HepG2 (cell line): ENCODE data around the gene OSCP1. TPM values are rescaled to one million over a fixed set of nuclear protein-coding genes. Genes with fewer than 3 reads are reported as not detected.

Experiments
- ATAC-seq: fragments of 200-7000 bp; cut with Tn5 transposase; 3 replicates; pipeline ENCODE4 v1.9.1; 2020; ENCODE audit warnings: mild to moderate bottlenecking, moderate library complexity
- BruUV-seq: library from RNA; stranded (reverse); fragments of 400-500 nt; replicated peaks from 2 replicates; lab custom pipeline; 2021; lab: Mats Ljungman, UMichigan
- CTCF ChIA-PET: fragments of 300-600 bp; formaldehyde crosslinking; extraction: SDS; loops from one replicate; lab custom pipeline; 2021; ENCODE audit warnings: low total read pairs, inconsistent platforms, low intra/inter-chr PET ratio; lab: Yijun Ruan, JAX
- POLR2A ChIA-PET: fragments of 350-600 bp; sonication (Branson Sonifier 250); formaldehyde crosslinking; loops from one replicate; lab custom pipeline; 2020; ENCODE audit warnings: antibody characterized with exemption, inconsistent platforms; lab: Yijun Ruan, JAX
- DNase-seq: peaks from one replicate; pipeline ENCODE4 v3.0.0-alpha.2; 2015; ENCODE audit warnings: low spot score
- FAIRE-seq: peaks from 3 replicates; lab custom pipeline; 2011; peaks lifted over from hg19 to GRCh38; lab: Jason Lieb, UNC
- H2AFZ ChIP-seq: one replicate; pipeline ENCODE4 v1.6.1; 2011; ENCODE audit warnings: low read length, inconsistent platforms
- H3K27ac ChIP-seq: fragments of 300-600 bp; 3 replicates; pipeline ENCODE4 v1.8.0; 2011; ENCODE audit warnings: mixed run types, mild to moderate bottlenecking, mixed read lengths, low read length, inconsistent platforms; ENCODE audit not compliant: insufficient read depth; ENCODE audit errors: extremely low read length
- H3K27me3 ChIP-seq, 2 experiments: fragments of 200-600 bp in 1 of 2; 2 replicates in 1 of 2; 3 replicates in 1 of 2; pipeline versions ENCODE4 v1.6.0 to v1.8.0; 2011; ENCODE audit warnings: low read length in 2 of 2, mild to moderate bottlenecking in 2 of 2, moderate library complexity in 2 of 2, inconsistent platforms in 1 of 2; ENCODE audit not compliant: insufficient read depth in 2 of 2, control insufficient read depth in 1 of 2
- H3K36me3 ChIP-seq, 2 experiments: fragments of 200-600 bp in 1 of 2; replicated peaks in 1 of 2; 2 replicates in 1 of 2; 3 replicates in 1 of 2; pipeline versions ENCODE4 v1.5.1 to v1.8.0; 2011; ENCODE audit warnings: low read length in 2 of 2, inconsistent platforms in 1 of 2; ENCODE audit not compliant: insufficient read depth in 2 of 2, control insufficient read depth in 1 of 2
- H3K4me1 ChIP-seq: 2 replicates; pipeline ENCODE4 v1.5.1; 2012; ENCODE audit warnings: low read length, inconsistent platforms; ENCODE audit not compliant: insufficient read depth
- H3K4me2 ChIP-seq: 2 replicates; pipeline ENCODE4 v1.6.0; 2011; ENCODE audit warnings: low read depth, low read length, inconsistent platforms
- H3K4me3 ChIP-seq, 3 experiments: fragments of 200-600 bp in 1 of 3; sonication (generic), shearing (Covaris generic) in 1 of 3; replicated peaks in 1 of 3; 2 replicates each; pipeline ENCODE4 v1.5.1; 2011 to 2016; ENCODE audit warnings: low read length in 3 of 3, inconsistent platforms in 2 of 3, low read depth in 2 of 3, mild to moderate bottlenecking in 2 of 3, control low read depth in 1 of 3, mixed read lengths in 1 of 3; ENCODE audit not compliant: insufficient read depth in 1 of 3
- H3K79me2 ChIP-seq: one replicate; pipeline ENCODE4 v1.6.1; 2011; ENCODE audit warnings: low read length, inconsistent platforms; ENCODE audit not compliant: insufficient read depth
- H3K9ac ChIP-seq: 2 replicates; pipeline ENCODE4 v1.6.0; 2011; ENCODE audit warnings: mild to moderate bottlenecking, low read depth, low read length, inconsistent platforms; ENCODE audit not compliant: insufficient read depth
- H3K9me3 ChIP-seq: 2 replicates; pipeline ENCODE4 v1.5.1; 2012; ENCODE audit warnings: mild to moderate bottlenecking, low read length
- H4K20me1 ChIP-seq: 2 replicates; pipeline ENCODE4 v1.6.0; 2011; ENCODE audit warnings: inconsistent platforms, mild to moderate bottlenecking, low read length, moderate library complexity; ENCODE audit not compliant: insufficient read depth
- BCLAF1 ChIP-seq: fragments of 450-650 bp; IDR thresholded peaks from 2 replicates; pipeline ENCODE4 v1.6.1; 2017; ENCODE audit warnings: mild to moderate bottlenecking
- EHMT2 ChIP-seq: fragments of 200-600 bp; sonication (generic); IDR thresholded peaks from 2 replicates; pipeline ENCODE4 v1.7.0; 2017; ENCODE audit warnings: antibody characterized with exemption, low read depth, low read length, borderline replicate concordance
- HINFP ChIP-seq: sonication (generic); formaldehyde crosslinking; IDR thresholded peaks from 2 replicates; pipeline ENCODE4 v1.4.0; 2020; ENCODE audit warnings: low read depth, mild to moderate bottlenecking, missing genetic modification reagents
- KLF16 ChIP-seq, 2 experiments: sonication (generic) in 1 of 2; formaldehyde crosslinking in 1 of 2; IDR thresholded peaks; 2 replicates each; pipeline versions ENCODE4 v1.6.1 to v1.8.0; 2016 to 2023; ENCODE audit warnings: missing genetic modification reagents in 2 of 2, missing compliant biosample characterization in 1 of 2
- MED13 ChIP-seq: sonication (generic); formaldehyde crosslinking; IDR thresholded peaks from 2 replicates; pipeline ENCODE4 v1.5.0; 2020; ENCODE audit warnings: missing genetic modification reagents
- MIXL1 ChIP-seq: IDR thresholded peaks from 2 replicates; pipeline ENCODE4 v1.6.1; 2016
- MNT ChIP-seq: fragments of 450-650 bp; IDR thresholded peaks from 2 replicates; pipeline ENCODE4 v1.6.1; 2016
- MXD3 ChIP-seq: IDR thresholded peaks from 2 replicates; pipeline ENCODE4 v1.6.1; 2016; ENCODE audit warnings: mild to moderate bottlenecking, missing biosample characterization, missing genetic modification reagents
- PBX3 ChIP-seq: sonication (generic); formaldehyde crosslinking; IDR thresholded peaks from 2 replicates; pipeline ENCODE4 v1.8.1; 2023; ENCODE audit warnings: missing genetic modification reagents, inconsistent platforms, borderline replicate concordance
- RAD51 ChIP-seq: fragments of 450-650 bp; IDR thresholded peaks from 2 replicates; pipeline ENCODE4 v1.6.1; 2016; ENCODE audit warnings: borderline replicate concordance
- UBTF ChIP-seq: sonication (generic); formaldehyde crosslinking; IDR thresholded peaks from 2 replicates; pipeline ENCODE4 v1.4.0; 2020; ENCODE audit warnings: mild to moderate bottlenecking, missing genetic modification reagents
- ZNF24 ChIP-seq: fragments of 450-650 bp; IDR thresholded peaks from 2 replicates; pipeline ENCODE4 v1.6.1; 2017; ENCODE audit warnings: antibody characterized with exemption, mild to moderate bottlenecking
- ZNF580 ChIP-seq: IDR thresholded peaks from 2 replicates; pipeline ENCODE4 v1.6.1; 2016; ENCODE audit warnings: low read depth, borderline replicate concordance
- WGBS: methylation state at CpG from one replicate; pipeline ENCODE4 v1.1.6; 2017; ENCODE audit warnings: low lambda C conversion rate; 5-methylcytosine and 5-hydroxymethylcytosine counted together
- in situ Hi-C: cut with HindIII; loops from 2 replicates; pipeline ENCODE4 v1.10.0; 2017; ENCODE audit warnings: low pct_unique_long_range_greater_than_20kb; ENCODE audit not compliant: extremely low pct_ligation_motif_present
- intact Hi-C: fragments of 100-400 bp; cut with micrococcal nuclease; formaldehyde crosslinking; loops from one replicate; pipeline ENCODE4 v1.10.0; 2022; ENCODE audit not compliant: unreplicated experiment
- polyA plus RNA-seq, 8 experiments: library from polyadenylated mRNA; depleted of rRNA in 3 of 8; stranded (reverse) in 7 of 8; unstranded in 1 of 8; fragments of >200 nt; fragmentation: Illumina TruSeq in 4 of 8; extraction: Trizol in 4 of 8; gene quantifications; 2 replicates each; pipeline versions ENCODE4 v1.2.1 to v1.2.3, GENCODE V29; 2011 to 2016; ENCODE audit warnings: low read depth in 4 of 8, missing spikeins in 1 of 8, mixed read lengths in 1 of 8; ENCODE audit not compliant: insufficient read depth in 1 of 8
- total RNA-seq, 5 experiments: library from RNA; depleted of rRNA; stranded (reverse); fragments of >200 nt; fragmentation: Illumina TruSeq; extraction: Trizol; gene quantifications; 2 replicates each; pipeline ENCODE4 v1.2.3, GENCODE V29; 2016; ENCODE audit warnings: low read depth in 1 of 5

The OSCP1 gene
- total and polyA plus RNA-seq, 2 of the 13 experiments (the other 11 are each of a cell fraction or from before 2014, with no cell fraction given), result 0.60 to 0.84 TPM

GRCh38 chr1:36481091-36481490 is 30.8 kb upstream of the OSCP1 start:
- H3K4me3 ChIP-seq, result no peak overlapping the region
- ATAC-seq, result no peak
- H2AFZ ChIP-seq, result no peak overlapping the region
- no peak overlapping the region for H3K9ac ChIP-seq
- no peaks in the 10 kb centered on the region for H3K79me2 ChIP-seq
- H3K4me1 ChIP-seq, result peaks cover 45% of the 10 kb centered on the region
- POLR2A ChIA-PET, result interaction anchor here (2.6 kb wide), 1 partner anchor 9 kb away, joined by 21 read pairs; no protein-coding TSS in a partner anchor
- no peak for FAIRE-seq
- H3K27me3 ChIP-seq, result no peaks in the 10 kb centered on the region; a peak in 1 of 5 replicates
- 100% methylated on average over 4 of the region's 6 CpGs for WGBS
- no peaks in the 10 kb centered on the region for H4K20me1 ChIP-seq
- CTCF ChIA-PET, result no interaction called here
- H3K4me2 ChIP-seq, result peak overlapping the region; percentile 93
- no TSS peak for BruUV-seq
- H3K9me3 ChIP-seq, result no peaks in the 10 kb centered on the region
- no peak overlapping the region for H3K27ac ChIP-seq
- peaks cover 0 to 3% of the 10 kb centered on the region in 2 experiments; a peak in 1 of 5 replicates for H3K36me3 ChIP-seq
- DNase-seq, result no peak
- in situ Hi-C loops, result no loop called here
- intact Hi-C loops, result no loop called here
- no peak for TF ChIP-seq MXD3 (CRISPR knock-in tag)
- TF ChIP-seq UBTF, result no peak
- no peak for TF ChIP-seq PBX3 (CRISPR knock-in tag)
- TF ChIP-seq HINFP (CRISPR knock-in tag), result no peak
- TF ChIP-seq MED13 (CRISPR knock-in tag), result no peak
- TF ChIP-seq MIXL1, result no peak
- TF ChIP-seq KLF16 (CRISPR knock-in tag; IDR thresholded peaks at IDR 0.05), result no peak
- no peak for TF ChIP-seq EHMT2
- TF ChIP-seq ZNF580 (CRISPR knock-in tag), result no peak
- no peak for TF ChIP-seq RAD51
- TF ChIP-seq MNT, result no peak
- no peak for TF ChIP-seq ZNF24
- TF ChIP-seq BCLAF1, result no peak
